Measurements from ENCODE around the gene CCL26. TPM values are rescaled to one million over a fixed set of nuclear protein-coding genes. Genes with fewer than 3 reads are reported as not detected.

The CCL26 gene
- total and polyA plus RNA-seq, 2 of the 13 experiments (the other 11 are each of a cell fraction or from before 2014, with no cell fraction given), result 0.16 TPM; not detected in 1

Other genes with a start within 250 kb of the CCL26 start
- gene HIP1, start 33.3 kb downstream of the CCL26 start, total RNA-seq (2016; rRNA removed; fragmentation: Illumina TruSeq; extraction: Trizol), result 4.5 and 8.6 TPM in 2 replicates
- 6.2 TPM in 2 replicates for gene HIP1, start 33.3 kb downstream of the CCL26 start, polyA plus RNA-seq (2011; rRNA removed)
- gene CCL24, start 41.6 kb upstream of the CCL26 start, total RNA-seq (2016; rRNA removed; fragmentation: Illumina TruSeq; extraction: Trizol), result not detected in 2 replicates
- not detected in 2 replicates for gene CCL24, start 41.6 kb upstream of the CCL26 start, polyA plus RNA-seq (2011; rRNA removed)
- gene RHBDD2, start 106.8 kb upstream of the CCL26 start, total RNA-seq (2016; rRNA removed; fragmentation: Illumina TruSeq; extraction: Trizol), result 14.9 and 23.1 TPM in 2 replicates
- 26.4 and 41.1 TPM in 2 replicates for gene RHBDD2, start 106.8 kb upstream of the CCL26 start, polyA plus RNA-seq (2011; rRNA removed)
- 115 and 266 TPM in 2 replicates for gene POR, start 142.9 kb upstream of the CCL26 start, total RNA-seq (2016; rRNA removed; fragmentation: Illumina TruSeq; extraction: Trizol)
- gene POR, start 142.9 kb upstream of the CCL26 start, polyA plus RNA-seq (2011; rRNA removed), result 145 and 208 TPM in 2 replicates
- 22.9 and 40.3 TPM in 2 replicates for gene TMEM120A, start 222.4 kb upstream of the CCL26 start, total RNA-seq (2016; rRNA removed; fragmentation: Illumina TruSeq; extraction: Trizol)
- gene TMEM120A, start 222.4 kb upstream of the CCL26 start, polyA plus RNA-seq (2011; rRNA removed), result 102 and 116 TPM in 2 replicates

Data from HepG2 (cell line).